Esophagus squamous epithelium (tissue), 4 donors: Measurements from ENCODE around the gene CENPC.

Experiments
- CTCF ChIP-seq, 6 experiments: fragments of 450-650 bp in 4 of 6; fragments of 200-600 bp in 2 of 6; sonication (generic) in 2 of 6; IDR thresholded peaks; one replicate each; pipeline ENCODE4 v1.5.1; 2016 to 2019; ENCODE audit warnings: antibody characterized with exemption in 6 of 6, mild to moderate bottlenecking in 4 of 6, moderate library complexity in 4 of 6
- POLR2A ChIP-seq, 4 donors: fragments of 450-650 bp; IDR thresholded peaks; one replicate each; pipeline ENCODE4 v1.6.1; 2017; ENCODE audit warnings: antibody characterized with exemption in 4 of 4, mild to moderate bottlenecking in 4 of 4, moderate library complexity in 3 of 4

DNA sequence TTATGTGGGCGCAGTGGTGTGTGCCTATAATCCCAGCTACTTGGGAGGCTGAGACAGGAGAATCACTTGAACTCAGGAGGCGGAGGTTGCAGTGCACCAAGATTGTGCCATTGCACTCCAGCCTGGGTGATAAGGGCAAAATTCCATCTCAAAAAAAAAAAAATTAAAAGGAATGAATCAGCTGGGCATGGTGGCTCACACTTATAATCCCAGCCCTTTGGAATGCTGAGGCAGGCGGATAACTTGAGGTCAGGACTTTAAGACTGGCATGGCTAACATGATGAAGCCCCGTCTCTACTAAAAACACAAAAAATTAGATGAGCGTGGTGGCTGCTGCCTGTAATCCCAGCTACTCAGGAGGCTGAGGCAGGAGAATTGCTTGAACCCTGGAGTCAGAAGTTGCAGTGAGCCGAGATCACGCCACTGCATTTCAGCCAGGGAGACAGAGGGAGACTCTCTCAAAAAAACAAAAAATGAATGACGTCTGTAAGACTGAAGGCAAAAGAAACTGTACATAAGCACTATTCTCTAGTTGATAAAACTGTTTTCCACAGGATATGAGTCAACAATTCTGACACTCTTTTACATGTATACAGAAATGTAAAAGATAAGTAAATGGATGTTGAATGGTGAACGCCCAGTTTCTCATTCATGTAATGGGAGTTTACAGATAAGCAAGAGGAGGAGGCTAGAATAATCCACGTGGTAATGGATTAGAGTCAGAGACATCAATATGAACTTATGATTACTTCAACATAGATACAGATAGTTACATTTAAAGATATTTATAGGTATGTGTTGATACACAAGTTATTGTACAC, 22.2 kb downstream of the CENPC start:
- TF ChIP-seq POLR2A (IDR thresholded peaks at IDR 0.05) (no peak), CTCF (IDR thresholded peaks at IDR 0.05) (no peak)
